Liver (tissue), 9 donors: ENCODE results near the gene SLC4A5. TPM values are rescaled to one million over a fixed set of nuclear protein-coding genes. Genes with fewer than 3 reads are reported as not detected.
A peak's percentile ranks its signal among the peaks of the same experiment; 100 is the strongest.

Source experiments
- DNase-seq: peaks from one replicate; pipeline ENCODE4 v3.0.0-alpha.2; 2017; ENCODE audit warnings: low spot score
- H3K27ac ChIP-seq, 2 donors: one replicate each; pipeline ENCODE4 v1.7.0; 2013; ENCODE audit warnings: inconsistent platforms in 2 of 2, low read length in 2 of 2, control low read depth in 1 of 2, low read depth in 1 of 2, mild to moderate bottlenecking in 1 of 2
- H3K27me3 ChIP-seq, 4 donors: one replicate each; pipeline versions ENCODE4 v1.6.1 to v1.7.0; 2013; ENCODE audit warnings: low read length in 3 of 4, inconsistent platforms in 1 of 4, mild to moderate bottlenecking in 1 of 4, moderate library complexity in 1 of 4; ENCODE audit not compliant: control insufficient read depth in 4 of 4, insufficient read depth in 4 of 4
- H3K36me3 ChIP-seq, 4 donors: one replicate each; pipeline versions ENCODE4 v1.6.1 to v1.7.0; 2013; ENCODE audit warnings: low read length in 3 of 4, mild to moderate bottlenecking in 3 of 4, low read depth in 1 of 4, moderate library complexity in 1 of 4; ENCODE audit not compliant: control insufficient read depth in 4 of 4, insufficient read depth in 3 of 4
- H3K4me1 ChIP-seq, 4 donors: one replicate each; pipeline versions ENCODE4 v1.6.1 to v1.7.0; 2013; ENCODE audit warnings: low read length in 3 of 4, mild to moderate bottlenecking in 3 of 4, moderate library complexity in 1 of 4; ENCODE audit not compliant: control insufficient read depth in 4 of 4, insufficient read depth in 4 of 4
- H3K4me3 ChIP-seq, 3 donors: one replicate each; pipeline versions ENCODE4 v1.6.1 to v1.7.0; 2013; ENCODE audit warnings: low read length in 3 of 3, control low read depth in 1 of 3, low read depth in 1 of 3, mild to moderate bottlenecking in 1 of 3
- H3K9ac ChIP-seq, 2 donors: one replicate each; pipeline ENCODE4 v1.7.0; 2013; ENCODE audit warnings: low read length in 2 of 2, mild to moderate bottlenecking in 2 of 2, moderate library complexity in 2 of 2, control low read depth in 1 of 2, low read depth in 1 of 2
- H3K9me3 ChIP-seq, 4 donors: one replicate each; pipeline versions ENCODE4 v1.6.1 to v1.7.0; 2013; ENCODE audit warnings: low read length in 3 of 4; ENCODE audit not compliant: control insufficient read depth in 4 of 4
- EGR1 ChIP-seq, 2 donors: IDR thresholded peaks; 2 replicates each; pipeline ENCODE4 v1.6.1; 2016 to 2018; ENCODE audit warnings: antibody characterized with exemption in 2 of 2, low read depth in 2 of 2
- FOXA1 ChIP-seq: IDR thresholded peaks from 2 replicates; pipeline ENCODE4 v1.6.1; 2016; ENCODE audit warnings: antibody characterized with exemption
- FOXA2 ChIP-seq: IDR thresholded peaks from 2 replicates; pipeline ENCODE4 v1.6.1; 2016; ENCODE audit warnings: antibody characterized with exemption
- GABPA ChIP-seq, 2 donors: IDR thresholded peaks in 1 of 2; conservative IDR thresholded peaks in 1 of 2; 2 replicates each; pipeline ENCODE4 v1.6.1; 2016; ENCODE audit warnings: antibody characterized with exemption in 2 of 2, mild to moderate bottlenecking in 1 of 2, moderate library complexity in 1 of 2
- HNF4A ChIP-seq, 2 donors: conservative IDR thresholded peaks; 2 replicates each; pipeline ENCODE4 v1.6.1; 2016; ENCODE audit warnings: antibody characterized with exemption in 2 of 2, mild to moderate bottlenecking in 2 of 2
- HNF4G ChIP-seq: IDR thresholded peaks from 2 replicates; pipeline ENCODE4 v1.6.1; 2016; ENCODE audit warnings: antibody characterized with exemption
- JUND ChIP-seq, 2 donors: IDR thresholded peaks; 2 replicates each; pipeline ENCODE4 v1.6.1; 2016; ENCODE audit warnings: antibody characterized with exemption in 2 of 2
- NR2F2 ChIP-seq: IDR thresholded peaks from 2 replicates; pipeline ENCODE4 v1.6.1; 2016; ENCODE audit warnings: antibody characterized with exemption
- RAD21 ChIP-seq, 2 donors: IDR thresholded peaks; 2 replicates each; pipeline ENCODE4 v1.6.1; 2016; ENCODE audit warnings: antibody characterized with exemption in 2 of 2, mild to moderate bottlenecking in 2 of 2
- RXRA ChIP-seq, 2 donors: IDR thresholded peaks; 2 replicates each; pipeline ENCODE4 v1.6.1; 2017 to 2018; ENCODE audit warnings: antibody characterized with exemption in 2 of 2, mild to moderate bottlenecking in 1 of 2
- SP1 ChIP-seq: IDR thresholded peaks from 2 replicates; pipeline ENCODE4 v1.6.1; 2018; ENCODE audit warnings: antibody characterized with exemption, mild to moderate bottlenecking
- TAF1 ChIP-seq: conservative IDR thresholded peaks from 2 replicates; pipeline ENCODE4 v1.6.1; 2016; ENCODE audit warnings: antibody characterized with exemption, mild to moderate bottlenecking
- YY1 ChIP-seq: IDR thresholded peaks from 2 replicates; pipeline ENCODE4 v1.6.1; 2016; ENCODE audit warnings: antibody characterized with exemption, mild to moderate bottlenecking
- WGBS: extraction: QIAGEN DNeasy Blood & Tissue Kit; methylation state at CpG from one replicate; pipeline ENCODE4 v1.1.7; 2013; 5-methylcytosine and 5-hydroxymethylcytosine counted together
- polyA plus RNA-seq, 2 donors: library from polyadenylated mRNA; stranded (reverse) in 1 of 2; unstranded in 1 of 2; fragments of 200-250 nt in 1 of 2; fragments of >200 nt in 1 of 2; fragmentation: Nextera tagmentation in 1 of 2; extraction: Ambion mirVana in 1 of 2; gene quantifications; one replicate each; pipeline versions ENCODE4 v1.2.1 to v1.2.3, GENCODE V29; 2013 to 2015
- total RNA-seq, 2 donors: library from RNA; depleted of rRNA; stranded (reverse); fragments of >200 nt; gene quantifications; one replicate each; pipeline ENCODE4 v1.2.3, GENCODE V29; 2014
- TF ChIP-seq, protein P1 (sequence below): IDR thresholded peaks from 2 replicates; pipeline ENCODE4 v1.6.1; 2016; ENCODE audit warnings: antibody characterized with exemption, mild to moderate bottlenecking
- TF ChIP-seq, protein P2 (sequence below): fragments of 150-350 bp; IDR thresholded peaks from 2 replicates; pipeline ENCODE4 v1.5.1; 2017; ENCODE audit warnings: improper control_type of control experiment, low read depth, low read length; ENCODE audit not compliant: missing input control
- TF ChIP-seq, protein P3 (sequence below): IDR thresholded peaks from 2 replicates; pipeline ENCODE4 v1.6.1; 2016; ENCODE audit warnings: antibody characterized with exemption
- TF ChIP-seq, protein P4 (sequence below): IDR thresholded peaks from 2 replicates; pipeline ENCODE4 v1.6.1; 2016; ENCODE audit warnings: antibody characterized with exemption
- TF ChIP-seq, protein P5 (sequence below): IDR thresholded peaks from 2 replicates; pipeline ENCODE4 v1.6.1; 2016; ENCODE audit warnings: antibody characterized with exemption
- donor health status: healthy.
- donor health status: healthy.
- donor health status: healthy.
- donor health status: healthy.
- donor health status: healthy.

The SLC4A5 gene
- total and polyA plus RNA-seq, 4 donors = 0.12 to 0.50 (median 0.29) TPM

DNA sequence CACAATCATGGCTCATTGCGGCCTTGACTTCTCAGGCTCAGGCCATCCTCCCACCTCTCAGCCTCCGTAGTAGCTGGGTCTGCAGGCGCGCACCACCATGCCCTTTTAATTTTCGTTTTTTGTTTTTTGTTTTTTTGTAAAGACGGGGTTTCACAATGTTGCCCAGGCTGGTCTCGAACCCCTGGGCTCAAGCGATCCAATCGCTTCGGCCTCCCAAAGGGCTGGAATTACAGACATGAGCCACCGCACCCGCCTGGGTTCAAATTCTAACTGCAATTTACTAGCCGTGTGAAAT is 49.2 kb upstream of the SLC4A5 start (continued):
- TF ChIP-seq, protein P1, sequence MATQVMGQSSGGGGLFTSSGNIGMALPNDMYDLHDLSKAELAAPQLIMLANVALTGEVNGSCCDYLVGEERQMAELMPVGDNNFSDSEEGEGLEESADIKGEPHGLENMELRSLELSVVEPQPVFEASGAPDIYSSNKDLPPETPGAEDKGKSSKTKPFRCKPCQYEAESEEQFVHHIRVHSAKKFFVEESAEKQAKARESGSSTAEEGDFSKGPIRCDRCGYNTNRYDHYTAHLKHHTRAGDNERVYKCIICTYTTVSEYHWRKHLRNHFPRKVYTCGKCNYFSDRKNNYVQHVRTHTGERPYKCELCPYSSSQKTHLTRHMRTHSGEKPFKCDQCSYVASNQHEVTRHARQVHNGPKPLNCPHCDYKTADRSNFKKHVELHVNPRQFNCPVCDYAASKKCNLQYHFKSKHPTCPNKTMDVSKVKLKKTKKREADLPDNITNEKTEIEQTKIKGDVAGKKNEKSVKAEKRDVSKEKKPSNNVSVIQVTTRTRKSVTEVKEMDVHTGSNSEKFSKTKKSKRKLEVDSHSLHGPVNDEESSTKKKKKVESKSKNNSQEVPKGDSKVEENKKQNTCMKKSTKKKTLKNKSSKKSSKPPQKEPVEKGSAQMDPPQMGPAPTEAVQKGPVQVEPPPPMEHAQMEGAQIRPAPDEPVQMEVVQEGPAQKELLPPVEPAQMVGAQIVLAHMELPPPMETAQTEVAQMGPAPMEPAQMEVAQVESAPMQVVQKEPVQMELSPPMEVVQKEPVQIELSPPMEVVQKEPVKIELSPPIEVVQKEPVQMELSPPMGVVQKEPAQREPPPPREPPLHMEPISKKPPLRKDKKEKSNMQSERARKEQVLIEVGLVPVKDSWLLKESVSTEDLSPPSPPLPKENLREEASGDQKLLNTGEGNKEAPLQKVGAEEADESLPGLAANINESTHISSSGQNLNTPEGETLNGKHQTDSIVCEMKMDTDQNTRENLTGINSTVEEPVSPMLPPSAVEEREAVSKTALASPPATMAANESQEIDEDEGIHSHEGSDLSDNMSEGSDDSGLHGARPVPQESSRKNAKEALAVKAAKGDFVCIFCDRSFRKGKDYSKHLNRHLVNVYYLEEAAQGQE = no peak
- no peak for TF ChIP-seq HNF4A (conservative IDR thresholded peaks at IDR 0.05)

DNA sequence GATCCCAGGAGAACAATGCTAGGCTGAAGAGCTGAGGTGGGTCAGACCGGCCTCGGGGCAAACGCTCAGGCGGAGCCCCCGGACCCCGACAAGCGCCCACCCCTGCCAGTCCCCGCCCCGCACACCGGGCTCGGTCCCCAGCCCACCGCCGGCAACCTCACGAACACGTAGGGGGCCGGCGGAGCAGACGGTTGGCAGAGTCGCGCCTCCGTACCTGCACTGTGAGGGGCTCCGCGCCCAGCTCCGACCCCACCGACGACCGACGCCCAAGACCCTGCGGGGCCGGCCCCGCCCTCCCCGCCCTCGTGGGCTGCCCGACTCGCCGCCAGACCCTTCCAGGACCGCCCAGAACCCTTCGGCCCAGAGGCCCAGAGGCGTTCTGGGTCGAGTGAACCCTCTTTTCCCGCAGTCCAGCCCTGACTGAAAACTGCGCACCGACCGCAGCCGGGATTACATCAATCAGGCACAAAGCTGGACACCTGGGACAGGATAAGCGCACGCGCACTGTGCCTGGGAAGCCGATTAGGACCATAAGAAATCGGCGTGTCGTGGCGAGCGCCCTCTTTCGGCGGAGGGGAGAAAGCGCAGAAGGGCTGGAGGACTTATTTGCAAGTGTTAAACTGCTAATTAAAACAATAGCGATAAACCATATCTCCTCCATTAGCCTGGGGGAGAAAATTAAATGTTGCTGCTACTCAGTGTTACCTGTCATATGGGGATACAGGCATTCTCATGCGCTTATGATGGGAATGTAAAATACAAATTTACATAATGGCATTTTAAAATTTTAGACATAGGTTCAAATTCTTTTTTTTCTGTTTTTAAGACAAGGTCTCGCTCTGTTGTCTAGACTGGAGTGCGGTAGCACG is 48.6 kb upstream of the SLC4A5 start:
- H3K27ac ChIP-seq = peak overlapping the region; percentile 79 to 94
- H3K9ac ChIP-seq = peak overlapping the region; percentile 81 to 89
- H3K4me3 ChIP-seq = peak overlapping the region; percentile 81 to 97 (median 81)
- H3K9me3 ChIP-seq = no peaks in the 10 kb centered on the region
- H3K36me3 ChIP-seq = no peaks in the 10 kb centered on the region
- H3K27me3 ChIP-seq = no peaks in the 10 kb centered on the region
- TF ChIP-seq FOXA2 (no peak), HNF4G (no peak), TAF1 (peak; percentile 53), RAD21 (IDR thresholded peaks at IDR 0.05) (peak; percentile 82 to 84), HNF4A (conservative IDR thresholded peaks at IDR 0.05) (no peak), JUND (IDR thresholded peaks at IDR 0.05) (no peak), NR2F2 (no peak), YY1 (peak; percentile 65), RXRA (IDR thresholded peaks at IDR 0.05) (peak in 1 of 2 donors; percentile 11), EGR1 (IDR thresholded peaks at IDR 0.05; ENCODE audit: low read depth in 2 of 2) (no peak), FOXA1 (no peak), SP1 (peak; percentile 28), GABPA (IDR thresholded peaks at IDR 0.05 in 1 of 2, conservative IDR thresholded peaks at IDR 0.05 in 1 of 2) (peak in 1 of 2 donors; percentile 54)
- TF ChIP-seq, protein P2, sequence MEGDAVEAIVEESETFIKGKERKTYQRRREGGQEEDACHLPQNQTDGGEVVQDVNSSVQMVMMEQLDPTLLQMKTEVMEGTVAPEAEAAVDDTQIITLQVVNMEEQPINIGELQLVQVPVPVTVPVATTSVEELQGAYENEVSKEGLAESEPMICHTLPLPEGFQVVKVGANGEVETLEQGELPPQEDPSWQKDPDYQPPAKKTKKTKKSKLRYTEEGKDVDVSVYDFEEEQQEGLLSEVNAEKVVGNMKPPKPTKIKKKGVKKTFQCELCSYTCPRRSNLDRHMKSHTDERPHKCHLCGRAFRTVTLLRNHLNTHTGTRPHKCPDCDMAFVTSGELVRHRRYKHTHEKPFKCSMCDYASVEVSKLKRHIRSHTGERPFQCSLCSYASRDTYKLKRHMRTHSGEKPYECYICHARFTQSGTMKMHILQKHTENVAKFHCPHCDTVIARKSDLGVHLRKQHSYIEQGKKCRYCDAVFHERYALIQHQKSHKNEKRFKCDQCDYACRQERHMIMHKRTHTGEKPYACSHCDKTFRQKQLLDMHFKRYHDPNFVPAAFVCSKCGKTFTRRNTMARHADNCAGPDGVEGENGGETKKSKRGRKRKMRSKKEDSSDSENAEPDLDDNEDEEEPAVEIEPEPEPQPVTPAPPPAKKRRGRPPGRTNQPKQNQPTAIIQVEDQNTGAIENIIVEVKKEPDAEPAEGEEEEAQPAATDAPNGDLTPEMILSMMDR = peak; percentile 99
- TF ChIP-seq, protein P1 = peak; percentile 36
- TF ChIP-seq, protein P3, sequence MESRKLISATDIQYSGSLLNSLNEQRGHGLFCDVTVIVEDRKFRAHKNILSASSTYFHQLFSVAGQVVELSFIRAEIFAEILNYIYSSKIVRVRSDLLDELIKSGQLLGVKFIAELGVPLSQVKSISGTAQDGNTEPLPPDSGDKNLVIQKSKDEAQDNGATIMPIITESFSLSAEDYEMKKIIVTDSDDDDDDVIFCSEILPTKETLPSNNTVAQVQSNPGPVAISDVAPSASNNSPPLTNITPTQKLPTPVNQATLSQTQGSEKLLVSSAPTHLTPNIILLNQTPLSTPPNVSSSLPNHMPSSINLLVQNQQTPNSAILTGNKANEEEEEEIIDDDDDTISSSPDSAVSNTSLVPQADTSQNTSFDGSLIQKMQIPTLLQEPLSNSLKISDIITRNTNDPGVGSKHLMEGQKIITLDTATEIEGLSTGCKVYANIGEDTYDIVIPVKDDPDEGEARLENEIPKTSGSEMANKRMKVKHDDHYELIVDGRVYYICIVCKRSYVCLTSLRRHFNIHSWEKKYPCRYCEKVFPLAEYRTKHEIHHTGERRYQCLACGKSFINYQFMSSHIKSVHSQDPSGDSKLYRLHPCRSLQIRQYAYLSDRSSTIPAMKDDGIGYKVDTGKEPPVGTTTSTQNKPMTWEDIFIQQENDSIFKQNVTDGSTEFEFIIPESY = no peak
- TF ChIP-seq, protein P4, sequence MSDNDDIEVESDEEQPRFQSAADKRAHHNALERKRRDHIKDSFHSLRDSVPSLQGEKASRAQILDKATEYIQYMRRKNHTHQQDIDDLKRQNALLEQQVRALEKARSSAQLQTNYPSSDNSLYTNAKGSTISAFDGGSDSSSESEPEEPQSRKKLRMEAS = peak; percentile 40
- TF ChIP-seq, protein P5, sequence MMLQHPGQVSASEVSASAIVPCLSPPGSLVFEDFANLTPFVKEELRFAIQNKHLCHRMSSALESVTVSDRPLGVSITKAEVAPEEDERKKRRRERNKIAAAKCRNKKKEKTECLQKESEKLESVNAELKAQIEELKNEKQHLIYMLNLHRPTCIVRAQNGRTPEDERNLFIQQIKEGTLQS = no peak
- WGBS = 1% methylated on average over 62 of the region's 62 CpGs
- DNase-seq = peak; percentile 93
- H3K4me1 ChIP-seq = peaks cover 4 to 21% (median 15%) of the 10 kb centered on the region in 4 donors
